GM12864 (cell line): ENCODE measurements around the gene NHP2.

Source experiments
- DNase-seq: peaks from one replicate; pipeline ENCODE4 v3.0.0-alpha.2; 2011; ENCODE audit warnings: low read depth
- H3K4me3 ChIP-seq: 2 replicates; pipeline ENCODE4 v1.5.1; 2011; ENCODE audit warnings: mild to moderate bottlenecking, low read depth, low read length, control low read depth
- CTCF ChIP-seq: IDR thresholded peaks from 2 replicates; pipeline ENCODE4 v1.5.1; 2011; ENCODE audit warnings: low read depth, mild to moderate bottlenecking, moderate library complexity, low read length, control low read depth, inconsistent platforms; ENCODE audit errors: missing control alignments

The NHP2 gene

GRCh38 chr5:178123094-178123965 is 30.4 kb downstream of the NHP2 start:
- TF ChIP-seq CTCF, result no peak
- no peak overlapping the region for H3K4me3 ChIP-seq
- no peak for DNase-seq

GRCh38 chr5:178122346-178122745 is 31.3 kb downstream of the NHP2 start:
- DNase-seq, result no peak
- no peak for TF ChIP-seq CTCF
- H3K4me3 ChIP-seq, result no peak overlapping the region

- TF ChIP-seq CTCF, result no peak
- DNase-seq, result no peak
- no peak overlapping the region for H3K4me3 ChIP-seq
These were observed 32.1 kb downstream of the NHP2 start for GRCh38 chr5:178121391-178122276.

GRCh38 chr5:178120607-178121357 is 32.9 kb downstream of the NHP2 start:
- no peak overlapping the region for H3K4me3 ChIP-seq
- peak; percentile 88 for TF ChIP-seq CTCF
- DNase-seq, result peak; percentile 84

GRCh38 chr5:178119915-178120606 is 33.6 kb downstream of the NHP2 start:
- no peak for DNase-seq
- TF ChIP-seq CTCF, result no peak
- H3K4me3 ChIP-seq, result no peak overlapping the region
